Neural cell (in vitro differentiated cells): ENCODE data around the gene ACTR1A.

Source experiments
- CTCF ChIP-seq: fragments of 450-650 bp; IDR thresholded peaks from 2 replicates; pipeline ENCODE4 v1.5.1; 2014; ENCODE audit warnings: antibody characterized with exemption, mild to moderate bottlenecking, moderate library complexity; ENCODE audit not compliant: poor library complexity, severe bottlenecking
- EP300 ChIP-seq: fragments of 450-650 bp; conservative IDR thresholded peaks from 2 replicates; pipeline ENCODE4 v1.6.1; 2014; ENCODE audit warnings: antibody characterized with exemption, mild to moderate bottlenecking, moderate library complexity; ENCODE audit not compliant: poor library complexity, severe bottlenecking
- EZH2 ChIP-seq: fragments of 200-600, 300-800 bp; shearing (Covaris generic), sonication (generic); IDR thresholded peaks from 2 replicates; pipeline ENCODE4 v1.6.1; 2014; ENCODE audit warnings: antibody characterized with exemption, low read length, borderline replicate concordance, mild to moderate bottlenecking; ENCODE audit not compliant: insufficient read depth, poor library complexity, severe bottlenecking
- MXI1 ChIP-seq: fragments of 450-650 bp; conservative IDR thresholded peaks from 2 replicates; pipeline ENCODE4 v1.6.1; 2014; ENCODE audit warnings: antibody characterized with exemption, mild to moderate bottlenecking; ENCODE audit not compliant: poor library complexity, severe bottlenecking
- POLR2AphosphoS5 ChIP-seq: IDR thresholded peaks from 2 replicates; pipeline ENCODE4 v1.6.1; 2012
- SMC3 ChIP-seq: fragments of 450-650 bp; conservative IDR thresholded peaks from 2 replicates; pipeline ENCODE4 v1.6.1; 2014; ENCODE audit warnings: antibody characterized with exemption, mild to moderate bottlenecking, moderate library complexity; ENCODE audit not compliant: poor library complexity

- TF ChIP-seq POLR2AphosphoS5 (no peak), EP300 (no peak), MXI1 (no peak), EZH2 (no peak), CTCF (no peak), SMC3 (no peak)
These were observed 35.4 kb upstream of the ACTR1A start for GRCh38 chr10:102537948-102538347.
